Inferior parietal cortex (tissue), 1 donor: ENCODE data around the gene CDKN2B-AS1.

ENCODE experiments used
- DNase-seq: peaks from one replicate; pipeline ENCODE4 v3.0.0-alpha.2; 2016; ENCODE audit errors: extremely low spot score

The CDKN2B-AS1 gene

GRCh38 chr9:22154064-22154463 is 159.5 kb downstream of the CDKN2B-AS1 start:
- no peak for DNase-seq

GRCh38 chr9:22156586-22156985 is 162.0 kb downstream of the CDKN2B-AS1 start:
- no peak for DNase-seq

GRCh38 chr9:22157276-22157675 is 162.7 kb downstream of the CDKN2B-AS1 start:
- no peak for DNase-seq

- no peak for DNase-seq
Observed at GRCh38 chr9:22157828-22158227, 163.2 kb downstream of the CDKN2B-AS1 start.

GRCh38 chr9:22158271-22158670 is 163.7 kb downstream of the CDKN2B-AS1 start:
- no peak for DNase-seq

- no peak for DNase-seq
Observed at GRCh38 chr9:22158927-22159346, 164.3 kb downstream of the CDKN2B-AS1 start.

GRCh38 chr9:22159586-22159985 is 165.0 kb downstream of the CDKN2B-AS1 start:
- no peak for DNase-seq

GRCh38 chr9:22160221-22160620 is 165.6 kb downstream of the CDKN2B-AS1 start:
- DNase-seq = no peak

- no peak for DNase-seq
Observed at GRCh38 chr9:22165144-22165543, 170.6 kb downstream of the CDKN2B-AS1 start.

- DNase-seq = no peak
Observed at GRCh38 chr9:22169243-22169642, 174.7 kb downstream of the CDKN2B-AS1 start.

GRCh38 chr9:22169727-22170503 is 175.3 kb downstream of the CDKN2B-AS1 start:
- DNase-seq = no peak
